AG04449 (cell line): ENCODE measurements around the gene DYNC1I2.
"Not testable (repeated sequence)": the region's sequence is repeated elsewhere in the genome, so short reads cannot be mapped to it uniquely, and the experiment has no call there.

Source experiments
- CTCF ChIA-PET: fragments of 350-600 bp; formaldehyde crosslinking; extraction: SDS; loops from one replicate; lab custom pipeline; 2021; ENCODE audit warnings: antibody characterized with exemption; lab: Yijun Ruan, JAX
- POLR2A ChIA-PET: fragments of 400-600, 350-600 bp; formaldehyde crosslinking; extraction: SDS; loops from one replicate; lab custom pipeline; 2020; ENCODE audit warnings: antibody characterized with exemption, inconsistent platforms; lab: Yijun Ruan, JAX
- DNase-seq: peaks from one replicate; pipeline ENCODE4 v3.0.0-alpha.2; 2010; ENCODE audit warnings: low read depth, low spot score
- H3K4me3 ChIP-seq: 2 replicates; pipeline ENCODE4 v1.5.1; 2011; ENCODE audit warnings: low read depth, mild to moderate bottlenecking, control low read depth, low read length
- TF ChIP-seq, protein P1 (sequence below): IDR thresholded peaks from one replicate; pipeline ENCODE4 v1.5.1; 2011; ENCODE audit warnings: mild to moderate bottlenecking, moderate library complexity, low read length, control low read depth, inconsistent platforms; ENCODE audit not compliant: insufficient read depth; ENCODE audit errors: missing control alignments

Gene DYNC1I2

DNA sequence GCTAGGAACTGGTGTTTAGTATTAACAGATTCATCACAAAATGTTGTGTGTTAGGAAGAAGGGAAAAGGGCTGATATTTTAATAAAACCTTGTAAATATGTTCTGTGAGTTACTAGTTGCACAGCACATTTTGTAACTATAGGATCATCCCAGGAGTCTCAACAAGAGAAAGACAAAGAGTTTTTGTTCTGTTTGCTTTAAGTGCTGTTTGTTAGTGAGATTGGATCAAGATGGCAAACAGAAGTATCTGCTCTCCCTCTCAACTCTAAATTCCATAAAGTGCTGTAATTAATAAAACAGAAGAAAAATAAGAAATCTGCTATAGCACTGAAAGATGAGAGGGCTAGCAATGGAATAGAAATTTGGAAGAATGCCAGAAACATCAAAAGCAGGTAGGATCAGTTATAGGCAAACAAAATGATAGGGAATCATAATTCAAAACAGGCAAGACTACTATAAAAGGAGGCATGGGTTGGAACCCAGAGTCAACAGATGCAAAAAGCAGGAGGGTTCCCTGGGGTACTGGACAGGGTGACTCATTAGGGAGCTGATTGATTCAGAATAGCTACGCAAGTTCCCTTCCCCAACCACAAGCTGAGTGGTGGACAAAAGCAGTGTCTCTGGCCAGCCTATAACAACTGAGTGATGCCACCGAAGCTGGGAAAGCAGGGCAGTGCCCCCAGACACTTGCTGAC, 75.8 kb downstream of the DYNC1I2 start:
- no peak overlapping the region for H3K4me3 ChIP-seq
- TF ChIP-seq, protein P1, sequence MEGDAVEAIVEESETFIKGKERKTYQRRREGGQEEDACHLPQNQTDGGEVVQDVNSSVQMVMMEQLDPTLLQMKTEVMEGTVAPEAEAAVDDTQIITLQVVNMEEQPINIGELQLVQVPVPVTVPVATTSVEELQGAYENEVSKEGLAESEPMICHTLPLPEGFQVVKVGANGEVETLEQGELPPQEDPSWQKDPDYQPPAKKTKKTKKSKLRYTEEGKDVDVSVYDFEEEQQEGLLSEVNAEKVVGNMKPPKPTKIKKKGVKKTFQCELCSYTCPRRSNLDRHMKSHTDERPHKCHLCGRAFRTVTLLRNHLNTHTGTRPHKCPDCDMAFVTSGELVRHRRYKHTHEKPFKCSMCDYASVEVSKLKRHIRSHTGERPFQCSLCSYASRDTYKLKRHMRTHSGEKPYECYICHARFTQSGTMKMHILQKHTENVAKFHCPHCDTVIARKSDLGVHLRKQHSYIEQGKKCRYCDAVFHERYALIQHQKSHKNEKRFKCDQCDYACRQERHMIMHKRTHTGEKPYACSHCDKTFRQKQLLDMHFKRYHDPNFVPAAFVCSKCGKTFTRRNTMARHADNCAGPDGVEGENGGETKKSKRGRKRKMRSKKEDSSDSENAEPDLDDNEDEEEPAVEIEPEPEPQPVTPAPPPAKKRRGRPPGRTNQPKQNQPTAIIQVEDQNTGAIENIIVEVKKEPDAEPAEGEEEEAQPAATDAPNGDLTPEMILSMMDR, result no peak
- ChIA-PET CTCF (no interaction called here), POLR2A (no interaction called here)
- no peak for DNase-seq

DNA sequence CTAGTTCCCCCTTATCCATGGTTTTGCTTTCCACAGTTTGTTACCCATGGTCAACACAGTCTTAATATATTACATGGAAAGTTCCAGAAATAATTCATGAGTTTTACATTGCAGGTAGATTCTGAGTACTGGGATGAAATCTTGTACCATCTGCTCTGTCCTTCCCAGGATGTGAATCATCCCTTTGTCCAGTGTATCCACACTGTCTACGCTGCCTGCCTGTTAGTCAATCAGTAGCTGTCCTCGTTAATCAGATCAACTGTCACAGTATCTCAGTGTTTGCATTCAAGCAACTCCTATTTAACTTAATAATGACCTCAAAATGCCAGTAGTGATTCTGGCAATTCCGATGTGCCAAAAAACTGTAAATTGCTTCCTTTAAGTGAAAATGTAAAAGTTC, 76.3 kb downstream of the DYNC1I2 start:
- H3K4me3 ChIP-seq, result no peak overlapping the region
- TF ChIP-seq, protein P1, result no peak
- ChIA-PET POLR2A (no interaction called here), CTCF (no interaction called here)
- no peak for DNase-seq

DNA sequence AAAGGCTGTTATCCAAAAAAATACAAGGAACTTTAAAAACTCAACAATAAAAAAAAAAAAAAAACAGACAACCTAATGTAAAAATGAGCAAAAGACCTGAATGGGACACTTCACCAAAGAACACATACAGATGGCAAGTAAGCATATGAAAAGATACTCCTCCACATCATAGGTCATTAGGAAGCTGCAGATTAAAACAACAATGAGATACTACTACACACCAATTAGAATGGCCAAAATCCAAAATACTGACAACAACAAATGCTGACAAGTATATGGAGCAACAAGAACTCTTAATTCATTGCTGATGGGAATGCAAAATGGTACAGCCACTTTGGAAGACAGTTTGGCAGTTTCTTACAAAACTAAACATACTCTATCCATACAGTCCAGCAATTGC, 84.2 kb downstream of the DYNC1I2 start:
- H3K4me3 ChIP-seq, result no peak overlapping the region
- TF ChIP-seq, protein P1, result no peak
- no peak for DNase-seq
- POLR2A ChIA-PET, result no interaction called here
- CTCF ChIA-PET, result interaction anchor here (1.0 kb wide), 1 partner anchor 342 kb away, joined by 3 read pairs; no protein-coding TSS in a partner anchor

DNA sequence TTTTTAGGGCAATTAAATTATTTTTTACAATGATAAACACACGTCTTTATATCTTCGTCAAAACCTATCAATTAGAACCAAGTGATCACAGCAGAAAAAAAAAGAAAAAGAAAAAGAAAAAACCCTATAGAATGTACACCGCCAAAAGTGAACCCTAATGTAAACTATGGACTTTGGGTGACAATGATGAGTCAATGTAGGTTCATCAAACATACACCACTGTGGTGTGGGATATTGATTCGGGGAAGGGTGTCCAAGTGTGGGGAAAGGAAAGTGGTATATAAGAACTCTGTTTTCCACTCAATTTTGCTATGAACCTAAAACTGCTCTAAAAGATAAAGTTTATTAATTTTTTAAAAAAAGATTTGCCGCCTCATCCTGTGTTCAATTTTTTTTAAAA, 85.1 kb downstream of the DYNC1I2 start:
- no peak overlapping the region for H3K4me3 ChIP-seq
- CTCF ChIA-PET, result interaction anchor here (1.0 to 1.1 kb wide), 2 partner anchors 171 to 341 kb away, joined by 3 read pairs; no protein-coding TSS in a partner anchor
- no peak for DNase-seq
- POLR2A ChIA-PET, result no interaction called here
- TF ChIP-seq, protein P1, result no peak

DNA sequence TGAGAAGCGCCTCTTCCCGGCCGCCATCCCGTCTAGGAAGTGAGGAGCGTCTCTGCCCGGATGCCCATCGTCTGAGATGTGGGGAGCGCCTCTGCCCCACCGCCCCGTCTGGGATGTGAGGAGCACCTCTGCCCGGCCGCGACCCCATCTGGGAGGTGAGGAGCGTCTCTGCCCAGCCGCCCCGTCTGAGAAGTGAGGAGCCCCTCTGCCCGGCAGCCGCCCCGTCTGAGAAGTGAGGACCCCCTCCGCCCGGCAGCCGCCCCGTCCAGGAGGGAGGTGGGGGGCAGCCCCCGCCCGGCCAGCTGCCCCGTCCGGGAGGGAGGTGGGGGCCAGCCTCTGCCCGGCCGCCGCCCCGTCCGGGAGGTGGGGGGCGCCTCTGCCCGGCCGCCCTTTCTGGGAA, 87.3 kb downstream of the DYNC1I2 start:
- POLR2A ChIA-PET, result not testable (repeated sequence)

DNA sequence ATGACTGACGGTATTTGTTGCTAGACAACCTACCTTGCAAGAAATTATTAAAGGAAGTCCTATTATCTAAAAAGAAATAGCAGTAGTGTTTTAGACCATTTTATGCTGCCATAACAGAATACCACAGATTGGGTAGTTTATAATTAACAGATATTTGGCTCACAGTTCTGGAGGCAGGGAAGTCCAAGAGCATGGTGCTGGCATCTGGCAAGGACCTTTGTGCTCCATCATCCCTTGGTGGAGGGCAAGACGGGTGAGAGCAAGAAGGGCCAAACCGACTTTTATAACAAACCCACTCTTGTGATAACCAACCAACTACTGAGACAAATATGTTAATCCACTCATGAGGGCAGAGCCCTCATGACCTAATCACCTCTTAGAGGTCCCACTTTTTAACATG, 91.2 kb downstream of the DYNC1I2 start:
- TF ChIP-seq, protein P1, result no peak
- CTCF ChIA-PET, result interaction anchor here (1.6 kb wide), 1 partner anchor 17 kb away, joined by 4 read pairs; no protein-coding TSS in a partner anchor

More for the DNA sequence above, 87.3 kb downstream of the DYNC1I2 start:
- CTCF ChIA-PET, DNase-seq, H3K4me3 ChIP-seq: not testable (repeated sequence)

More for the DNA sequence above, 91.2 kb downstream of the DYNC1I2 start:
- no peak for DNase-seq
- POLR2A ChIA-PET, result no interaction called here
- no peak overlapping the region for H3K4me3 ChIP-seq
